OCI-LY7 (cell line): Measurements from ENCODE around the gene CHD1.

Experiments used
- EZH2phosphoT487 ChIP-seq: fragments of 200-600 bp; sonication (generic); IDR thresholded peaks from 2 replicates; pipeline ENCODE4 v1.6.1; 2018; ENCODE audit warnings: low read depth, borderline replicate concordance, mild to moderate bottlenecking, mixed run types, antibody characterized with exemption, low read length, moderate library complexity, mixed read lengths
- TF ChIP-seq, protein P1 (sequence below): fragments of 200-600 bp; sonication (generic); conservative IDR thresholded peaks from 2 replicates; pipeline ENCODE4 v1.5.1; 2014; ENCODE audit warnings: mild to moderate bottlenecking, antibody characterized with exemption, low read length, moderate library complexity, mixed read lengths

DNA sequence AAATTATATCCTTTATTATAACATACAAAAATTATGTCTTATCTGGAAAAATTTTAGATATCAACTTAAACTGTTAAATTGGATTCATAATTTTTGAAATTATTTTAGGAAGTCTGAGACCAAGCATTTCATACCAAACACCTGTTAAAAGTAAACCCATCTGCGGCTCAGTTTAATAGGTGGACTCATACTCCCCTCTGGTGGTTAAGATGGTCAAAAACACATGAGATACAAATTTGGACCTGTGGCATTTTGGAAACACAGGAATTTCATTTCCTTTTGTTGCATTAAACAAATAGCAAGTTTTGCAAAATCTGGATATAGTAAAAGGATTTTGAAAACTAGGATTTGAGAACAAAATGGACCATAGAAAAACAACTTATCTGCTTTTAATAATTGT lies 101.6 kb downstream of the CHD1 start:
- TF ChIP-seq, protein P1, sequence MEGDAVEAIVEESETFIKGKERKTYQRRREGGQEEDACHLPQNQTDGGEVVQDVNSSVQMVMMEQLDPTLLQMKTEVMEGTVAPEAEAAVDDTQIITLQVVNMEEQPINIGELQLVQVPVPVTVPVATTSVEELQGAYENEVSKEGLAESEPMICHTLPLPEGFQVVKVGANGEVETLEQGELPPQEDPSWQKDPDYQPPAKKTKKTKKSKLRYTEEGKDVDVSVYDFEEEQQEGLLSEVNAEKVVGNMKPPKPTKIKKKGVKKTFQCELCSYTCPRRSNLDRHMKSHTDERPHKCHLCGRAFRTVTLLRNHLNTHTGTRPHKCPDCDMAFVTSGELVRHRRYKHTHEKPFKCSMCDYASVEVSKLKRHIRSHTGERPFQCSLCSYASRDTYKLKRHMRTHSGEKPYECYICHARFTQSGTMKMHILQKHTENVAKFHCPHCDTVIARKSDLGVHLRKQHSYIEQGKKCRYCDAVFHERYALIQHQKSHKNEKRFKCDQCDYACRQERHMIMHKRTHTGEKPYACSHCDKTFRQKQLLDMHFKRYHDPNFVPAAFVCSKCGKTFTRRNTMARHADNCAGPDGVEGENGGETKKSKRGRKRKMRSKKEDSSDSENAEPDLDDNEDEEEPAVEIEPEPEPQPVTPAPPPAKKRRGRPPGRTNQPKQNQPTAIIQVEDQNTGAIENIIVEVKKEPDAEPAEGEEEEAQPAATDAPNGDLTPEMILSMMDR, result peak; percentile 80
- TF ChIP-seq EZH2phosphoT487, result no peak
